HG03378 (cell line): ENCODE measurements around the gene FURIN.
"Not testable (repeated sequence)": the region's sequence is repeated elsewhere in the genome, so short reads cannot be mapped to it uniquely, and the experiment has no call there.

Experiments used
- ATAC-seq: cut with Tn5 transposase; IDR thresholded peaks from one replicate; pipeline ENCODE4 v1.9.1; 2021; ENCODE audit warnings: mild to moderate bottlenecking, moderate library complexity; ENCODE audit not compliant: unreplicated experiment

Gene FURIN

GRCh38 chr15:90869601-90870353, 1.4 kb downstream of the FURIN start:
- ATAC-seq: no peak

DNA sequence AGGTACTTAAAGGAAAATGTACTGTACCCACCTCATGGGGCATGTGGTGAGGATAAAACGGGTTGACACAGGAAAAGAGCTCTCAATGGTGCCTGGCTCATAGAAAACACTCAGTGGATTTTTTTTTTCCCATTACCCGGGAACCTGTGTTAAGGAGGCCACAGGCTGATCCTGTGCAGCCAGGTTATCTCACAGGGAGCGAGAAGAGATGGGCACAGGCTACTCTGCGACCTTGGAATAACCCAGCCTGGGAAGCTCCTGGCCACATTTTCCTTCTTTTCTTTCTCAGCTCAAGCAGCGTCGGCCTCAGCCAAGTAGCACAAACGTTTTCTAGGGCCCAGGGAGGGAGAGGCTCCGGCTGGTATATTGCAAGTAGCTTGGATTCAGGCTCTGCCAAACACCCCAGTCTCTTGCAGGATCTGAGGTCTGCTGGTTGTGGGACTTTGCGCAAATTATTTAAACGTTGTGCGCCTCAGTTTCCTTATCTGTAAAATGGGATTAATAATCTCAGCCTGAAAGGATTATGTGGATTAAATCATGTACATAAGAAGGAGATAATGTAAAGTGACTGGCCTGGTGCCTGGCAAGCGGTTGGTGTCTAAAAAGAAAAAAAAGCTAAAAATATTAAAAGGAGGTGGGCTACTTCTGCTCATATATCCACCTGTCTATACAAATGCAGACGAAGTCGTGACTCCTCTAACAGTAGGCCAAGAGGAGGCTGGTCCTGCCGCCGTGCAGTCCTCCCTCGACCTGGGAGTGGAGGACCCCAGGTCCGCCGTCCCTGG, 2.2 kb downstream of the FURIN start:
- no peak for ATAC-seq

DNA sequence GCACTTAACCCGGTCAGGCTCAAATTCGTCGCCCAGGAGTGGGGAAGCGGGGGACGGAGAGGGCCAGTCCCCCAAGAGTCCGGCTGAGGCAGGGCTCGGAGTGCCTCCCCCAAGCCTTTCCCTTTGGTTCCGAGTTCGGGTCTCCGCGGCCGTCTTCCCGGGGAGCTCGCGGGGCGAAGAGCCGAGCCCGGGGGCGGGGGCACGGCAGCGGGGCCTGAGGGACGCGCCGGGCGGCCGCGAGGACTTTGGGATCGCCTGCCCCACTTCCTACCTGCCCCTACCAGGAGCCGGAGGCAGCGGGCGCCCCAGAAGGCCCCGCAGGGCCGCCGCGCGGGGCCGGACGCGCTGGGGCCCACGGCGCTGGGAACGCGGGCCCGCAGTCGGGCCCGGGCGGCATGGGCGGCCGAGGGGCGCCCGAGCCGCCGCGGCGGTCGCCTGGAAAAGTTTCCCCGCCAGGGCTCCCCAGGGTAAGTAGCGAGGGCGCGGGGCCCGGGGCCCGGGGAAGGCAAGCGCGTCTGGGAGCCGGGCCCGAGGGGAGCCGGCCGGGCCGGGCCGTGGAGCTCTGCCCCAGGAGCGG, 2.8 kb downstream of the FURIN start:
- no peak for ATAC-seq

DNA sequence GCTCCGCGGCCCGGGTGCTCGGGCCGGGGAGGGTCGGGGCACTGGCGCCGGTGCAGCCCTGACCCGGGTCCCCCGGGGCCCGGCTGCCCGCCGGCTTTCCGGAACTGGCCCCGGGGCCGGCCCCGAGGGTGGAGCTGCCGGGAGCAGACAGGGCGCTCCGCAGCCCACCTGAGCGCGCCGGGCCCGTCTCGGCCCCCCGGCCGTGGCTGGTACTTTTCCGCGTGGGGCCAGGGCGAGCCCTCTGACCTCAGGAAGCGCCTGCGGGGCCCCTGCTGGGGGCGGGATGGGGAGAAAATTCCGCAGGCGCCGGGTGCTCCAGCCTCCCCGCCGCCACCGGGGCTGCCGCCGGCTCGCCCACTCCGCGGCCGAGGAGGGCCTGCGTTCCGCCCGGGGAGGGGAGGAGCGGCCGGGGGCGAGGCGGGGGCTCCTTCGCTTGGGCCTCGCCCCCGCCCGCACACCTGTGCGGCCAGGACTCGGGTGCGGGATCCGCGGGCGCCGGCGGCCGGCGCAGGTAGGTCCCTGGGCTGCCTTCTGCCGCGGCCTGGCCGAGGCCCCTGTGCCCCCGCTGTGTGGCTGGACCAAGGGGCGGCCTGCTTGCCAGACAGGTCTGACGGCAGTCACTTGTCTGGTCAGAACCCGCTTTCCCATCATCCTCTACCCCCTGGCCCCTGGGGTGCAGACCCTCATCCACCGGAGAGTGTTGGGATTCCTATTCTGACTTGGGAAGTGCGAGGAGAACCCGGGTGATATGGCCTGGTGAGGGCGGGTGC, 3.5 kb downstream of the FURIN start:
- ATAC-seq: no peak

GRCh38 chr15:90872486-90873184, 4.2 kb downstream of the FURIN start:
- ATAC-seq: no peak

DNA sequence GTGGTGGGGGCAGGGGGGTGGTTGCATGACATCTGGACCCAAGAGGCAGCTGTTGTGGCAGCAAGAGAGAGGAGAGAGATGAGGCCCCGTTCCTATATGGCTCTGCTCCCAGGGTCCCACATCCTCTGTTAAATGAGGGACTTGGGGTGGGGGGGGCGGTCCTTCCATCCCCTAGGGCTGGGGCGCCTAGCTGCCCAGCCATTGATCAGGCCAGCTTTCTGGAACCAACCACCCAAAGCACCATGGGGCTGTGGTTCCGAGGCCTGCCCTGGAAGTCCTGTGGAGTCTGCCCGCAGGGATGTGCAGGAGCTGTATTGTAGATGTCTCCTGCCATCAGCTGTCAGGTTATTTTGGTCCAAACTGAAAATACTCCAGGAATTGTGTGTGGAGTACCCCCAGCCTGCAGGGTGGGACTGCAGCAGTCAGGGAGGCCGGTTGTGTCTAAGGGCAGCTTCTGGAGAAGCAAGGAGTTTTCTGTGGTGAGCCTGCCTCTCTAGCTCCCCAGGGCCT, 5.2 kb downstream of the FURIN start:
- no peak for ATAC-seq

DNA sequence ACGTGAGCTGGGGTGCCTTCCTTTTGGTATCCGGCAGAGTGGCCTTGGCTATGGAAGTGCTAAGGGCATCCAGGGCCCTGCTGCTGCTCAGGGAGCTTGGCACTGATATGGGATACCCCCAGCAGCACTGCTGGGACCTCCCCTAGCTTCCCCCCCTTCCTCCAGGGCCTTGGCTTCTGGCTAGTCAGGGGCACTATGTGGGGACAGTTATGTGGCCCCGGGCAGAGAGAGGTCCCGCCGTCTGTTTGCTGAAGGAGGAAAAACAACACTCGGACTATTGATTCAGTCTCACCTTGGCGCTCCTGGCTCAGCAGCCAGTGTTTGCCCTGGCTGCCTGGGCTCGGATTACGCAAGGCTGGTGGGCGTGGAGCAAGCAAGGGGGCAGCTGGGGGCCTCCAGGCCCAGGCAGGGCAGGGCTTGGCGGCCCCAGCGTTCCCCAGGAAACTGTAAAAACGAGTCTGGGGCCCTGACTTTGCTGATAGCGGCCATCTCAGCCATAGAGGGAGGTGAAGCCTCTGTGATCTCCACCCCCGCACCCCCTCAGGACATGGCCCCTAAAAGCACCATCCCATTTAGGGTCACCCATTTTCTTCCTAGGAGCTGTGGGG, 5.7 kb downstream of the FURIN start:
- no peak for ATAC-seq

DNA sequence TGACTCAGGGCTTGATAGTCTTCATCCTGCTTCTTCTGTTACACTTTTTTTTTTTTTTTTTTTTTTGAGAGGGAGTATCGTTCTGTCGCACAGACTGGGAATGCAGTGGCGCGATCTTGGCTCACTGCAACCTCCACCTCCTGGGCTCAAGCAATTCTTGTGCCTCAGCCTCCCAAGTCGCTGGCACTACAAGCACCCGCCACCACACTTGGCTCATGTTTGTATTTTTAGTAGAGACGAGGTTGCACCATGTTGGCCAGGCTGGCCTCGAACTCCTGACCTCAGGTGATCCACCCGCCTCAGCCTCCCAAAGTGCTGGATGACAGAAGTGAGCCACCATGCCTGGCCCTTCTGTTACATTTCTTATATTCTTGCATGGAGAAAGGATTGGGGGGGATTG, 6.6 kb downstream of the FURIN start:
- not testable (repeated sequence) for ATAC-seq

GRCh38 chr15:90875549-90875981, 7.2 kb downstream of the FURIN start:
- no peak for ATAC-seq

- no peak for ATAC-seq
These were observed 7.7 kb downstream of the FURIN start for GRCh38 chr15:90876046-90876445.

- no peak for ATAC-seq
These were observed 8.3 kb downstream of the FURIN start for GRCh38 chr15:90876512-90877170.

DNA sequence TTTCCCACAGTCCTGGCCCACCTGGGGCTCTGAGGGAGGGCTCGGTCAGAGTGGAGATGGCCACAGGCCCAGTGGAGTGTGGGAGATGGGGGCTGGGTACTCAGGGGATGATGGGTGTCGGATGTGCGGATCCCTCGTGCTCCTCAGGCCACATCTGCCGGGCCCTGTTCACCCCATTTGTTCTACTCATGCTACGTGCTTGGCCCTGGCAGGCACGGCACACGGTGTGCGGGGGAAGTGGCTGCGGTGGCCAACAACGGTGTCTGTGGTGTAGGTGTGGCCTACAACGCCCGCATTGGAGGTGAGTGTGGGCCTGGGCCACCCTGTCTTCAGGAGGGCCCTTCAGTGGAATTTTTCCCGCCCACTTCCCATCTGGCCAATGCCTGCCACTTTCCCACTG, 8.9 kb downstream of the FURIN start:
- no peak for ATAC-seq

- no peak for ATAC-seq
These were observed 9.6 kb downstream of the FURIN start for GRCh38 chr15:90877996-90878395.

- ATAC-seq: no peak
These were observed 10.3 kb downstream of the FURIN start for GRCh38 chr15:90878660-90879059.

GRCh38 chr15:90879730-90880366, 11.5 kb downstream of the FURIN start:
- no peak for ATAC-seq

DNA sequence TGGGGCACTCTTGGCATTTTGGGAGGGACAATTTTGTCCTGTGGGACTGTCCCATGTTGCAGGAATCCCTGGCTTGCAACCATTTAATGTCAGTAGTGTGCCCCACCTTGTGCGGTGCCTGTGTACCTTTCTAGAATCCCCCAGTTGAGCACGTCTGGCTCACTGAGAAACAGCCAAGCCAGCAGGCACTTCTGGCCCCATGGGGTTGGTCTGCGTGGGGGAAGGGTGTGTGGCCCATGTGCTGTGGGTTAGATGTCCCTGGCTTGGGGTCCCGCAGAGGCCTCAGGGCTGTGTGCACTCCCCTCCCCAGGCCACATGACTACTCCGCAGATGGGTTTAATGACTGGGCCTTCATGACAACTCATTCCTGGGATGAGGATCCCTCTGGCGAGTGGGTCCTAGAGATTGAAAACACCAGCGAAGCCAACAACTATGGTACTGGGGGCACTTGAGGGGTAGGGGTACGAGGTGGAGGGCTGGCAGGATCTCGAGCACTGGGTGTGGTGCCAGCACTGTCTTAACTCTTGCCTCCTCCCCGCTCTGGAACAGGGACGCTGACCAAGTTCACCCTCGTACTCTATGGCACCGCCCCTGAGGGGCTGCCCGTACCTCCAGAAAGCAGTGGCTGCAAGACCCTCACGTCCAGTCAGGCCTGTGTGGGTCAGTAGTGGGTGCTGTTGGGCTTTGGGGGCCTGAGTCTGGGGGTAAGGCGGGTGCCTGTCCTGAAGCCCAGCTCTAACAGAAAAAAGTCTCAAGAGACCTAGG, 12.2 kb downstream of the FURIN start:
- no peak for ATAC-seq

GRCh38 chr15:90881181-90881977, 13.0 kb downstream of the FURIN start:
- no peak for ATAC-seq
